Activated CD4-positive, CD25-positive, alpha-beta regulatory T cell treated with anti-CD3 and anti-CD28 coated beads, Interleukin-2, amount 50 U/mL, for 72 hours (primary cell): ENCODE results near the gene NR0B2.

Experiments
- DNase-seq: peaks from one replicate; pipeline ENCODE4 v3.0.0; 2021

The NR0B2 gene

GRCh38 chr1:26932531-26932930, 18.8 kb upstream of the NR0B2 start:
- no peak for DNase-seq

- no peak for DNase-seq
Observed at GRCh38 chr1:26923711-26924110, 9.9 kb upstream of the NR0B2 start.

- DNase-seq: no peak
Observed at GRCh38 chr1:26922901-26923300, 9.1 kb upstream of the NR0B2 start.

GRCh38 chr1:26922431-26922729, 8.6 kb upstream of the NR0B2 start:
- DNase-seq: no peak

- peak; percentile 95 for DNase-seq
Observed at GRCh38 chr1:26921540-26922430, 8.0 kb upstream of the NR0B2 start, which contains the start of gene NUDC. Gene NUDC (plus strand): TSS chr1:26921743. CDS start chr1:26921849, 106 bp downstream.

GRCh38 chr1:26921126-26921539, 7.4 kb upstream of the NR0B2 start:
- no peak for DNase-seq

- DNase-seq: no peak
Observed at GRCh38 chr1:26915204-26915842, 1.5 kb upstream of the NR0B2 start.

GRCh38 chr1:26913389-26913753, 404 bp downstream of the NR0B2 start:
- DNase-seq: no peak

GRCh38 chr1:26912147-26912490, 1.7 kb downstream of the NR0B2 start:
- no peak for DNase-seq

GRCh38 chr1:26911399-26912146, 2.2 kb downstream of the NR0B2 start:
- no peak for DNase-seq

GRCh38 chr1:26910343-26911160, 3.2 kb downstream of the NR0B2 start:
- DNase-seq: no peak

GRCh38 chr1:26909951-26910342, 3.8 kb downstream of the NR0B2 start:
- DNase-seq: no peak

- DNase-seq: no peak
Observed at GRCh38 chr1:26907071-26907917, 6.5 kb downstream of the NR0B2 start.

GRCh38 chr1:26900815-26901511, 12.8 kb downstream of the NR0B2 start:
- DNase-seq: no peak

GRCh38 chr1:26900001-26900814, 13.6 kb downstream of the NR0B2 start, which contains the start of gene GPATCH3:
Gene GPATCH3 (minus strand): TSS chr1:26900467. CDS start chr1:26900442, 25 bp downstream.
- peak; percentile 86 for DNase-seq

- DNase-seq: no peak
Observed at GRCh38 chr1:26897351-26897750, 16.4 kb downstream of the NR0B2 start.

- DNase-seq: no peak
Observed at GRCh38 chr1:26894263-26894662, 19.5 kb downstream of the NR0B2 start.

- DNase-seq: no peak
Observed at GRCh38 chr1:26890467-26890796, 23.3 kb downstream of the NR0B2 start.

- DNase-seq: peak; percentile 81
Observed at GRCh38 chr1:26889551-26890466, 24.0 kb downstream of the NR0B2 start, which contains the start of gene GPN2. Gene GPN2 (minus strand): TSS chr1:26890283. CDS start chr1:26890096, 187 bp downstream.
